HG03469 (cell line): ENCODE results near the gene ZGRF1.
"Not testable (repeated sequence)": the region's sequence is repeated elsewhere in the genome, so short reads cannot be mapped to it uniquely, and the experiment has no call there.

Source experiments
- ATAC-seq: cut with Tn5 transposase; IDR thresholded peaks from one replicate; pipeline ENCODE4 v1.9.1; 2021; ENCODE audit warnings: mild to moderate bottlenecking, moderate library complexity, moderate number of reproducible peaks; ENCODE audit not compliant: unreplicated experiment

The ZGRF1 gene

GRCh38 chr4:112519689-112520597, 116.8 kb downstream of the ZGRF1 start:
- no peak for ATAC-seq

DNA sequence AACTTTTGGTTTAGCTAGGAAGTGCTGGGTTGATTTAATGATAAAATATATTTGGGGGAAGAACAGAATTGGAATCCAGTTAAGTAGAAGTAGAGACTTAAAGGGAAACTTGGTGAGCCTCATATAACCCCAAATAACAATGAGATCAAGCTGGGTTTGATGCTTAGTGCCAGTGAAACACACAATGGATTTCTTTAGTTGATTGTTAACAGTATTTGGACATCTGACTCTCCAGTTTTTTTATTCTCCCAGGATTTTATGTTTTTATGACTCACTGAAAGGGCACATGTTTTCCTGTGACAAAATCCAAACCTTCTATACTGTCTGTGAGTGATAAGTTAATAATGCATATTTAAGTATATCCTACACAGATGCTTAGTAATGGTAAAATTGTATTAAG, 118.0 kb downstream of the ZGRF1 start:
- ATAC-seq: no peak

GRCh38 chr4:112517911-112518310, 118.8 kb downstream of the ZGRF1 start:
- no peak for ATAC-seq

- ATAC-seq: no peak
Measured at GRCh38 chr4:112517067-112517634, 119.6 kb downstream of the ZGRF1 start.

- ATAC-seq: peak; percentile 24
Measured at GRCh38 chr4:112516471-112517066, 120.1 kb downstream of the ZGRF1 start.

GRCh38 chr4:112516066-112516470, 120.6 kb downstream of the ZGRF1 start, which contains the start of gene NEUROG2:
NEUROG2 (minus strand) TSS chr4:112516180; CDS start chr4:112515475, 705 bp downstream.
- ATAC-seq: no peak

- ATAC-seq: peak; percentile 28
Measured at GRCh38 chr4:112515198-112516065, 121.3 kb downstream of the ZGRF1 start.

GRCh38 chr4:112514647-112515197, 122.0 kb downstream of the ZGRF1 start:
- no peak for ATAC-seq

- ATAC-seq: no peak
Measured at GRCh38 chr4:112513971-112514646, 122.6 kb downstream of the ZGRF1 start.

- no peak for ATAC-seq
Measured at GRCh38 chr4:112511803-112512118, 124.9 kb downstream of the ZGRF1 start.

DNA sequence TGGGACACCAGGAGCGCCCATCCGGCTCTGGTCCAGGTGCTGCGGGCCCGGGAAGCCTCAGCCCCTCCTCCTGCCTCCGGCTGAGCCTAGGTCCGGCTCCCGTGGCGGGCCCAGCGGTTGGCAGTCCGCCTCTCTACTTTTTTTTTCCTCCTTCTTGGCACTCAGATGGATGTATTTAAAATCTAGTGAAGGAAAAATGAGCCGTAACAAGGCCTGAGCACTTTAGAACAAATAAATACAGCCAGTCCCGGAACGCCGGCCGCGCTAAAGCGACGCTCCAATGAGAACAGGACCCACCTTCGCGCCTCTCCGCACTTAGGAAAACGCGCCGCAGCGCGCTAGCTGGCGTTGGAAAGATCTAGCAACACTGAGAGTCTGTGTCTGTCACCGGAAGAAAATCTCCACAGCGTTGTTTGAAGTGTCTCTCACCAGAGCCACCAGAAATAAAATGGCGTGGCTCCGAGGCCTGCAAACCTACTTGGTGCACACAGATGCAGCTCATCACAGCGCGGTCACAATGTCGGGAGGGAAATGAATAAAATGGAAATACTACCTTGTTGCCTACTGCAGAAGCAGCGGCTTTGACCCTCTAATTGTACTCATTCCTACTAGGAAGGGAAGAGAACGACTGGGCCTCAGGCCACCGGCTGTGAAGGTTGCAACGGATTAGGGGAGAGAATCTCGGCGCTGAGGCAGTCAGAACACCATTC, 125.5 kb downstream of the ZGRF1 start:
- no peak for ATAC-seq

DNA sequence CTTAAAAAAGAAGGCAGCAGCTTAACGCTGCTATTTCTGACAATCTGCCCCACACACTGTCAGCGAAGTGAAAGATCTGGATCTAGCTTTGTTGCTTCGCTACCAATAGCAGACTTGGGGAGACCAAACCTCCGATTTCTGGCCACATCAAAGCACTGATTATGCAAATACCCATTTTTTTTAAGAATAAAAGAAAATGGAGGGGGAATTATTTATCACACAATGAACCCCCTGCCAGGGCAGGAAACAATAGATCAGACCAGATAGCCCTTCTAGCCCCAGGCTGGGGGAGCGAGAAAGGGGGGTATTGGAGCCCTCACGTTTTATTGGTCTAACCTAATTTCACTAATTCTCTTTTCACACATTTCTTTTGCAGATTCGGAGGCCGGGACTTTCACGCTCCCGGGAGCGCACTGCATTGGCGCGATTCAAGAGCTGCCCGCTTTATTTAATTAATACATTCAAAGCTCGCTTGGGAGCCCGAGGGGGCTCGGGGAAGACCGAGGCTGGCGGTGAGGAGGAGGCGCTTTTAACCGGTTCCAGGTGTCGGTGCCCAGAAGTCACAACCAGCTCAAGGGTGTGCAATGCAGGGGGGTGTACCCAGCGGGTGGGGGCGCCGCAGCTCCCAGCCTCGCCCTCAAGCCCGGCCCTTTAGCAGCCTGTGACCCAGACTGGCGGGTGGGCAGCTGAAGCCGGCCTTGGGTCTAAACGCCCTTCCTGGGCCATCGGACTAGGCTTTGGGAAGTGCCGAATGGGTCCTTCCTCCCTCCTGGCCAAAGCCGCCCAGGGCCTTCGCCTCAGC, 126.2 kb downstream of the ZGRF1 start:
- no peak for ATAC-seq

DNA sequence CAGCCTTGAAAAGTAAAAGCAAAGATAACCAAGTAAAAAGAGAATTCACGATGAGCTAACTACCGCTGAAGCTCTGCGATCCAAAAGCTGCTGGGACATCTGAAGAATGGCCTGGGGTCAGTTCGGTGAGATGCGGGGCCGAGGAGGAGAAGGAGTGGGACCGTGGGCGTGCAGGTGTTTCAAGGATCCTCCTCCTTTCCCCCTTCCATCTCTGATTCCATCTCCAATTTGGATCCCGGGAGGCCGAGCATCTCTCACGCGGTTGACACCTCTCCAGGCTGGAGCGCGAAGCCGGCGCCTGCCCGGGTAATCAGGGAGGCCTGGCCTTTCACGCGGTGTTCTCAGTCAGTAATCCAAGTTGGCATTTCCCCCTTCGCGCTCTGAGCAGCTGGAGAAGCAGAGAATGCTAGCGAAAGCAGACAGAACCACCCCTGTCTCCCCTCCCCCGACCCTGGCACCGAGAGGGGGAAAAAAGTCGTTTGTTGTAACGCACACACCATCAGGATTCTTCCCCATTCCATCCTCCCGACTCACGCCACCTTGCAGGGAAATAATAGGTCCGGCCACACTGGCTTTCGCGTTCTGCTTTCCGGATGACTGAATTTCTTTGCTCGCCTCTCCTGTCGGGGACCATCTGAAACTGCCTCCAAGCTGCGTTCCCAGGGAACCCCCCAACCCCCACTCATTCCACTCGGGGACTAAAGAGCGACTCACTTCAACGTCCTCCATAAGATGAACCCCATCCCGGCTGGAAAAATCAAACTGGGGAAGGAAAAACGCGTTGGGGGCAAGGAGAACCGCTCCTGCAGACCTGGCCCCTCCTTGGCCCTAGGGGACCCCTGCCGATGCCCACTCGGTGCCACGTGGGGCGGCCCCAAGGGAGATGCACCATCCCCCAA, 127.2 kb downstream of the ZGRF1 start:
- no peak for ATAC-seq

GRCh38 chr4:112508356-112508755, 128.4 kb downstream of the ZGRF1 start:
- no peak for ATAC-seq

DNA sequence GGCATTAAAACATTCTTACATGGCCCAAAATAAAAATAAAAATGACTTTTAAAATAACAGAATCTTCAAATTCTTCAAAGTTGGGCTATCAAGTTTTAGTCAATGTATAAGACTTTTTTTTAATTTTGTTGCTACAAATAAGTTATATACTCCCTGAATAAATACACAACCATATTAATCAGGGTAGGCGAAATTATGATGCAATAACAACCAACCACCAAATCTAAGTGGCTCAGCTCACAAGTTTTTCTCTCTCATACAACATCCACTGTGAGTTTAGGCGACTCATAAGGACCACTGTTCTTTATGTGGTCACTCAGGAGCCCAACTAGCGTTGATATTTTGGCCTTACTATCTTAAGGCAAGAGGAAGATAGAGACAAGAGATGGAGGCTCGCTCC, 131.9 kb downstream of the ZGRF1 start:
- ATAC-seq: no peak

DNA sequence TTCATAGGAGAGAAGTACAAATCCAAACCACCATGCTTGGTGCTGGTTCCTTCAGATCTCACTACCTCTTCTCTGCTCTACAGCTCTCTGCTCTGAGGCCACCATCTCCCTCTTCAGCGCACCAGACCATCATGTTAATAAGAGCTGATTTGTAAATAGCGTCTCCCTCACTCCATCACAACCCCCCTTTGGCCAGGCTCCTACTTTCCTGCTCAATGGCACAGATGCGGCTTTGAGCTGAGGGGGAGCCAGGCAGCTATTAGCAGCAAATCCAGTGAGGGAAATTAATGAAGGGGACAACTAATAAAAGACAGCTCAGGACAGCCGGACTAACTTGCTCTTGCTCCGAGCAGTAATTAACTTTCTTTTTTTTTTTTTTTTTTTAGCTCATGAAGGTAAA, 133.8 kb downstream of the ZGRF1 start:
- ATAC-seq: no peak

DNA sequence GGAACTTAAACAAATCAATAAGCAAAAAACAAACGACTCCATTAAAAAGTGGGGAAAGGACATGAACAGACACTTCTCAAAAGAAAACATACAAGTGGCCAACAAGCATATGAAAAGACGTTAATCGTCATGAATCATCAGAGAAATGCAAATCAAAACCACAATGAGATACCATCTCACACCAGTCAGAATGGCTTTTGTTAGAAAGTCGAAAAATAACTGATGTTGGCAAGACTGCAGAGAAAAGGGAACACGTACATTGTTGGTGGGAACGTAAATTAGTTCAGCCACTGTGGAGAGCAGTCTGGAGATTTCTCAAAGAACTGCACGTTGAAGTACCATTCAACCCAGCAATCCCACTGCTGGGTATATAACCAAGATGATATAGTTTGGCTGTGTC, 144.4 kb downstream of the ZGRF1 start:
- no peak for ATAC-seq

- not testable (repeated sequence) for ATAC-seq
Measured at GRCh38 chr4:112490808-112491207, 145.9 kb downstream of the ZGRF1 start.
